Tibial nerve (tissue), 4 donors: ENCODE data around the gene NDC1.

Source experiments
- EP300 ChIP-seq, 2 donors: sonication (generic); formaldehyde crosslinking; IDR thresholded peaks; one replicate each; pipeline ENCODE4 v1.6.1; 2017; ENCODE audit warnings: antibody characterized with exemption in 2 of 2, mild to moderate bottlenecking in 1 of 2
- POLR2A ChIP-seq, 2 donors: fragments of 450-650 bp; IDR thresholded peaks; one replicate each; pipeline ENCODE4 v1.6.1; 2017; ENCODE audit warnings: antibody characterized with exemption in 2 of 2, mild to moderate bottlenecking in 2 of 2, moderate library complexity in 2 of 2
- TF ChIP-seq, protein P1 (sequence below), 5 experiments: fragments of 200-600 bp in 3 of 5; fragments of 450-650 bp in 2 of 5; sonication (generic) in 3 of 5; IDR thresholded peaks; one replicate each; pipeline ENCODE4 v1.5.1; 2016 to 2019; ENCODE audit warnings: antibody characterized with exemption in 5 of 5, mild to moderate bottlenecking in 3 of 5, moderate library complexity in 2 of 5

DNA sequence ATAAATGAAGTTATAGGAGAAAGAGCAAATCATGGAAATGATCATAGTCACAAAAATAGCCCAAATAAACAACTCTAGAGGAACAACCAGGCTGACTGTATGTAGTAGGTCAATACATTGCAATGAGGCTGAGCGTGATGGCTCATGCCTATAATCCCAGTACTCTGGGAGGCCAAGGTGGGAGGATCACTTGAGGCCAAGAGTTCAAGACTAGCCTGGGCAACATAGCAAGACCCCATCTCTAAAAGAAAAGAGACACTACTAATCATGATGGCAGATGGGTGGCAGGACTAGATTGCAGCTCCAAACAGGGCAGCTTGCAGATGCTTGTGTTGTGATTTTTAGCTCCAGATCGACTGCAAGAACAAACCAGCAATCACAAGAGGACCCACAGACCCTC lies 27.6 kb downstream of the NDC1 start:
- TF ChIP-seq, protein P1, sequence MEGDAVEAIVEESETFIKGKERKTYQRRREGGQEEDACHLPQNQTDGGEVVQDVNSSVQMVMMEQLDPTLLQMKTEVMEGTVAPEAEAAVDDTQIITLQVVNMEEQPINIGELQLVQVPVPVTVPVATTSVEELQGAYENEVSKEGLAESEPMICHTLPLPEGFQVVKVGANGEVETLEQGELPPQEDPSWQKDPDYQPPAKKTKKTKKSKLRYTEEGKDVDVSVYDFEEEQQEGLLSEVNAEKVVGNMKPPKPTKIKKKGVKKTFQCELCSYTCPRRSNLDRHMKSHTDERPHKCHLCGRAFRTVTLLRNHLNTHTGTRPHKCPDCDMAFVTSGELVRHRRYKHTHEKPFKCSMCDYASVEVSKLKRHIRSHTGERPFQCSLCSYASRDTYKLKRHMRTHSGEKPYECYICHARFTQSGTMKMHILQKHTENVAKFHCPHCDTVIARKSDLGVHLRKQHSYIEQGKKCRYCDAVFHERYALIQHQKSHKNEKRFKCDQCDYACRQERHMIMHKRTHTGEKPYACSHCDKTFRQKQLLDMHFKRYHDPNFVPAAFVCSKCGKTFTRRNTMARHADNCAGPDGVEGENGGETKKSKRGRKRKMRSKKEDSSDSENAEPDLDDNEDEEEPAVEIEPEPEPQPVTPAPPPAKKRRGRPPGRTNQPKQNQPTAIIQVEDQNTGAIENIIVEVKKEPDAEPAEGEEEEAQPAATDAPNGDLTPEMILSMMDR (IDR thresholded peaks at IDR 0.05) = no peak
- TF ChIP-seq POLR2A (IDR thresholded peaks at IDR 0.05) = no peak
- no peak for TF ChIP-seq EP300 (IDR thresholded peaks at IDR 0.05)
